Activated T-cell treated with anti-CD3 and anti-CD28 coated beads for 24 hours (primary cell): Measurements from ENCODE around the gene ARHGAP24.
"Not testable (repeated sequence)": the region's sequence is repeated elsewhere in the genome, so short reads cannot be mapped to it uniquely, and the experiment has no call there.

Source experiments
- DNase-seq: peaks from one replicate; pipeline ENCODE4 v3.0.0-alpha.2; 2020; ENCODE audit warnings: low read depth

Gene ARHGAP24

DNA sequence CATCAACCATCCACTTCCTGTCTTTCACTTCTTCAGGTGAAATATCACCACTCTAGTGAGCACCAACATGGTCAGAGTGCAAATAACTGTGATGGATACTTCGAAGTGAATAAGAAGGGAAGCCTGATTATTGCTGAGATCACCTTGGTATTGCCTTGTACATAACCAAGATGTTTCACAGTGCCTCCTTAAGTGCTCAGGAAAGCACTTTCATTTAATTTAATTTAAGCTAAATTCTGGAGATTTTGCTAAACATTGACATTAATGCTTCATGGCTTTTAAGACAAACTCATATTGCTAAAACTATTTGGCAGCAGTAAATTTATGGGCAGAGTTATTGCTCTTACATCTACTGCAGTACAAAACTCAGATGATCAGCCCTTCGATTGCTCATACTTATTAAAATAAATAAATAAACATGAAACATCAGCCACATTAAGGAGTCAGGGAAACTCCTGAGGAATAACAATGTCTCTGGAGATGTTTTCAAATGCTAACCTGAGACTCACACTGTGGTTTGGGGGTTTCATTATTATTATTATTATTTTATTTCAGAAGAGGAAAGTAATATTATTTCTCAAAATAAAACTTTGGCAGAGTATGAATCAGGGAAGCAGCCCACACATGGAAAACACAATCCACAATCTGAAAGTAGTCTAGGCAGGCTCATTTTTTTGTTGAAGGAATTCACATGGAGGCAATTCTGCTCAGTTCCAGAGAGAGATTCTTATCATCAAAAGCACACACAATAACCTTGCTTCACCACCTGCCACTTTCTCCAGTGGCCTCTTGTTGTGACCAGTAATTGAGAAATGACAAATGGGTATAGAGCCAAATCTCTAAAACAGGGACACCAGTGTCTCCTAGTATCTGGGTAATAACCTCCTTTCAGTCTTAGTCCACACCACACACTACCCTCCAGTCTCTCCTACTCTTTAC lies 540.7 kb downstream of the ARHGAP24 start:
- DNase-seq: no peak

DNA sequence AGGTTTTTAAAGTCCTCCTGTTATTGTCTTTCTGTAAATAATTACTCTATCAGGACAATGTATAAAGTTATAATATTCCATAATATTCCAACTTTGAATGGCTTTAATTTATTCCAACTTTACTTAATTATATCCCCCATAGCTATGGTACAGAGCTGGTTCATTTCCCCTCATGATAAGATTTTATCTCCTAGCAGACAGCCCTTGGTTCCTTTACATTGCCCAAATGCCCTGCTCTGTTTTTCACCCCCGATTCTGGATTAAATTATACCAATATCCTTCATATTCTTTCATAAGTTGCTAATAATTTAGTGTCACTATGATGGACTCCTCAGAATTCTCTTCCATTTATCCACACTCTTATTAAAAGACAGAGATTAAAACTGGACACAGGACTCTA lies 544.4 kb downstream of the ARHGAP24 start:
- no peak for DNase-seq

DNA sequence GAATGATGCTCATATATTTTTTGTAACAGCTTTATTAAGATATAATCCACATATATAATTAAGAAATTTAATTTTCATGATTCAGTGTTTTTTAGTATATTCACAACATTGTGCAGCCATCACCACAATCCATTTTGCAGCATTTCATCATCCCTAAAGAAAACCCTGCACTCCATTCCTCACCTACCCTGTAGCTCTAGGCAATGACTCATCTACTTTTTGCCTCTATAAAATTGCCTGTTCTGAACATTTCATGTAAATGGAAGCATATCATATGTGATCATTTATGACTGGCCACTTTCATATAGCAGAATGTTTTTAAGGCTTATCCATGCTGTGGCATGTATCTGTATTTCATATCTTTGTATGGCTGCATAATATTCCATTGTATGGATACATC lies 545.0 kb downstream of the ARHGAP24 start:
- no peak for DNase-seq

DNA sequence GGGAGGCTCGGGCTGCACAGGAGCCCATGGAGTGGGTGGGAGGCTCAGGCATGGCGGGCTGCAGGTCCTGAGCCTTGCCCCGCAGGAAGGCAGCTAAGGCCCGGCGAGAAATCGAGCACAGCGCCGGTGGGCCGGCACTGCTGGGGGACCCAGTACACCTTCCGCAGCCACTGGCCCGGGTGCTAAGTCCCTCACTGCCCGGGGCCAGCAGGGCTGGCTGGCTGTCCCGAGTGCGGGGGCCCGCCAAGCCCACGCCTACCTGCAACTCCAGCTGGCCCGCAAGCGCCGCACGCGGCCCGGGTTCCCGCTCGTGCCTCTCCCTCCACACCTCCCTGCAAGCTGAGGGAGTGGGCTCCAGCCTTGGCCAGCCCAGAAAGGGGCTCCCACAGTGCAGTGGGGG lies 546.7 kb downstream of the ARHGAP24 start:
- not testable (repeated sequence) for DNase-seq

DNA sequence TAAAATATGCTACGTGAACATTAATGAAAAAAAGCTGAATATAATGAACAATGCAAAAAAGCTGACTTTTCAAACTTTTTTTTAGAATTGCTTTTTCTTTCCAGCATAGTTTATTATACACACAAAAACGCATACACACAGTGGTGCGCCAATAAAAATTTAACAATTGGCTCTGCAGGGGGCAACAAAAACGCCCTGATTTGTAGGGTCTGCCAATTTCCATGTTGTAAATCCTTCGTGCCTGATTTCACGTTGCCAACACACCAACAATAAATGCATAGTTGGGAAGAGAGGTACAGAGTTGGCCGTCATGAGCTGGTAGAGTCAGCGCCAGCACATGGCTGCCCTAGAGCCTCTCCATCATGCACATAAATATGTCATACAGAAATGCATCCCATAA lies 551.8 kb downstream of the ARHGAP24 start:
- no peak for DNase-seq

DNA sequence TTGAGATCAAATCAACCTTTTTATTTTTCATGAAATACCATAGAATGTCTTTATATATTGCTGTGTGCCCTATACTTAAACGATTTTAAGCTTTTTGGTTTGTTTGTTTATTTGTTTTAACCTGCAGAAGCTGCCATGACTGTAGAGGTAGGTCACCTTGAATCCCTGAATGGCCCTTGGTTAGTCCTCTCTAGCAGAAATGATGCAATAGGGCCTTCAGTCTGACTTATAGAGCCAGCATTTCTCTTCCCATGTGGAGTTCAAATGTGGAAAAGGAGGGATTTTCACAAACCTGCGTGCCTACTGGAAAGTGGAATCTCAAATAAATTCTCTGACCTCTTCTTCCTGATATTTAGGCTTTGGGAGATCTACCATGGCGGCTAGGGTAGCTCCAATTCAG lies 557.0 kb downstream of the ARHGAP24 start:
- DNase-seq: no peak

DNA sequence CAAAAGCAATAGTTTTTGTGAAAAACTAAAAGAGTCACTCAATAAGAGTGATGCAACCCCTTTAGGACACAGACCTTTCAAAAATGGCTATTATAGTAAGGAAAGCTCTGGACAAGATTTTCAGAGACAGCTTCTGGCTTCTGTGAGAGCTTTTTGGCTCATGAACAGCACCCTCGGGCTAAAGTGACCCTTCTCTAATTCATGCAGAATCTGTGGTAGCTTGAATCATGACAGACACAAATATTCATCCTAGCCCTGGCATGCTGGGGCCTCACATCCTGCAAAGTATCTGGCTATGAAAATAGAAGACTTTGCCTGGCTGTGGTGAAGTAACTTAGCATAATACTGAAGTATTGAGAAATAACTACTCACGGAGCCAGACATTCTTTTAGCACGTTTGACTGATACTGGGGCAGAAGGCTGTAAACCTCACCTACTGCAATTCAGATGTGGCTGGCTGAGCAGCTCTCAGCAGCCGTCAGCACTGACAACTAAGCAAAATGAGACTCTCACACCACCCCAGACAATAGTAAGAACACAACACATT lies 557.6 kb downstream of the ARHGAP24 start:
- DNase-seq: no peak

DNA sequence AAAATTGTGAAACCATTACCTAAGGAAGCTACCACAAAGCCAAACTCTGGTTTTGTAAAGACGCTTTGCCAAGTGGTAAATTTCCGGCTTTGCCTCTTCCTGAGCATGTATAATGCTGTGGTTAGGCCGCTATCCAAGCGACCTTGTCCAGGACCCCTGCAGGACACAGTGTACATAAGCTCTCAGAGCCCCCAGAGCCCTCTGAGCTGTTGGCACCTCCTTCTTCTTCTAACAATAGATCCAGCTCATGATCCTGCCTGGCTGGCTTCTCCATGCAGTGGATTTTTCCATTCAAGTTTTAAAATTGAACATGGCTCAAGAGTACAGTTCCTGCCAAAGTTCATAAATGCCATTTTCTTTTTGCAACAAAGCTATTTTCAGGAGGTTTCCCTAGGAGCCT lies 558.2 kb downstream of the ARHGAP24 start:
- no peak for DNase-seq

DNA sequence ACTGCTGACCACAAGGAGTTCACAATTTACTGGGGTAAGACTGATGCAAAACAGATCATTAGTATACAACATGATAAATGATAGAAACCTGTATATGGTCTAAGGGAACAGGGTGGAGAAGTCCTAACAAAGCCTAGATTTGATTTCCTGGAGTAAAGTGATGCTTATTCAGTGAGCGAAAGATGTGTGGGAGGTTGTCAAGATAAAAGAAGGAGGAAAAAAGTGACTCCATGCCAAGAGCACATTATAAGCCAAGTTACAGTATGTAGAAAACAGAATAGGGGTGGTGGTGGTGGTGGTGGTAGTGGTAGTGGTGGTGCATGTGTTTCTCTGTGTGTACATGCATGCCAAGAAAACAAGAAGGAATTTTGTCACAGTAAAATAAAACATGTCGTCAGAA lies 559.7 kb downstream of the ARHGAP24 start:
- DNase-seq: no peak

DNA sequence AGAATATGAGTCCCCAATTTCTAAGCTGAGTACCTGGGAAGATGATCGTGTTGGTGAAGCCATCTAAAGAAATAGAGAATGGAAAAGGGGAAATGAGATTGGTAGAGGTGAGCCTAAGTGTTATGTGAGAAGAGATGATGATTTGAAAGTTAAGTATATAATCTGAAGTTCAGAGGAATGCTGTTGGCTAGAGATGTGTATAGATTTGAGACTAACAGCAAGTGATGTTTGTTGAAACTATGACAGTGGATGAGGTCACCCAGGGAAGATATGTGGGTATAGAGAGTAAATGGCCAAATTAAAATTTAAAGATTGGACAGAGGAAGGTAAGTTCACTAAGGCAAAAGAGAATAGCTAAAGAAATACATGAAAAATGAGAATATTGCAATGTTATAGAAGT lies 560.7 kb downstream of the ARHGAP24 start:
- no peak for DNase-seq

DNA sequence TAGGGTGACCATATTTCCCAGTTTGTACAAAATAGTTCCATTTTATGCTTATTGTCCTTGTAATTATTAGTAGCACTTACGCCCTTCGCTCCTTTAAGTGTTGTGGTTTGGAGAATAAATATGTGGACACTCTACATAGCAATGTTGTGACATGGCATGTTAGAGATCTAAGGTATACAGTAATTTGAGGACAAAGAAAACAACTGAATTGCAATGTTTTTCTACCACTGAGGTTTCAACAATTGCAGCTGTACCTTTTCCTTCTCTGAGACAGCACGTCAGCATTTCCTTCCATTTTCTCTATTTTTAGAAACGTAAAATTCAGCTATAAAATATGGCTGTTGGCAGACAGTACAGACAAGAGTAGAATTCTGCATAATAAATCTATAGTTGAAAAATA lies 561.8 kb downstream of the ARHGAP24 start:
- no peak for DNase-seq

DNA sequence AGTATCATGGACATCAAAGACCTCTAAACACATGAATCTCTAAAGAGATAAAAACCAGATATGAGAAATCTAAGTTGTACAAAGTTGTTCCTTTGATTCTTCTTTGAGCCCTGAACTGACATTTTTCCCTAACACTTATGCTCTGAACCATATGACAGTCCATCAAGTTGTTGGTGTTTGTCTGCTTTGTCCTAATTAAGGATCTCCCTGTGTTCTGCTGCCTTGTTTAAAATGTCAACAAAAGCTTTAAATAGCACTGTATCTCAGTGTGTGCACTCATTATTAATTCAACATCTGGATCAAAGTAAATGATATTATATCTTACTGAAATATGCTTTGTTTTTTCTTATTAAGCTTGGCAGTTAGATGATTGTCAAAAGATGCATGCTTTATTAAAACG lies 563.1 kb downstream of the ARHGAP24 start:
- DNase-seq: no peak

DNA sequence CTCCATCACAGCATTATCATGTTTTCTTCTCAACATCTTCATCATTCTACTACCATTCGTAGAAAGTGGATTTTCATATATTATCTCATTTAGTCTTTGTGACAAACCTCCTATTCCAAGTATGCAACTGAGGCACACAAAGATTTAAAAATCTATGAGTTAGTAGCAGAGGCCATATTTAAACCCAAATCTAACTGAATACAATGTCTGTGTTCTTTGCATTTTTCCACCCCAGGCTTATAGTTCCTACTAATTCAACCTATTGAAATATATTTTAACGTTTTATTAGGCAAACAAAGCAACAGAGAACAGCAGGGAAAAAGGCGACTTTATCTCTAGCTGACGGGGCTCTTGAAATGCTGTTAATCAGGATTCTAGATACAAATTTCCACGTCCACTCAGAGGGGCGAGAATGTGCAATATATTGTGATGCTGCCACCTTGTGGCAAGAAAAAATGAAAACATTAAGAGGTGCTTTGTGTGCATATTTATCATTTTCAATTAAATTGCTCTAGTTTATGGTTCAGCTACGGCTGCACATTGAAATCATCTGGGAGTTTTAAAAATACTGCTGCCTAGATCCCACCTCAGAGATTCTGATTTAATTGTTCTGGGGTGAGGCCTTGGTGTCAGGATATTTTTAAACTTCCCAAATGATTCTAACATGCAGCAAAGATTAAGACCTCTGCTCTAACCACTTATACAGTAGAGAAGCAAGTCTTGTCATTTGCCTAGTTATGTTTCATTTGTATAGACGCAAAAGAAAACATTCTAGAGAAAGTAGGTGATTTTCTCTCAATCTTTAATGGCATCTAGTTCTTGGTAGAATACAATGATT lies 569.0 kb downstream of the ARHGAP24 start:
- no peak for DNase-seq

DNA sequence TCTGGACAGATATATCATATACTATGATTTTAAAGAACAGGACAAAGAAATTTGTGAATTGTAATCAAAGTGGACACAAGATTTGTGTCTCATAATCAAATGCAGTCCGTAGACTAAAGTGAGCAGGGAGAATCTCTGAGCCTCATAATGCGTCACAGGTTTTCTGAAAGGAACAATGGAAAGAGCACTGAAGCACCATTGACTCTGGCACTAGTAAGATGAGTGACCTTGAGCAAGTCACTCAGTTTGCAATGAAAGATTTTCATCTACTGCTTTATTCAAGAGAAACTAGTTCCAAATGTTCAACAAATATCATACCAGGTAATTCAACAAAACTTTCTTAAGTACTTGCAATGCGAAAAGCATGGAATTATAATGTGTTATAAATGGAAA lies 569.6 kb downstream of the ARHGAP24 start:
- no peak for DNase-seq

DNA sequence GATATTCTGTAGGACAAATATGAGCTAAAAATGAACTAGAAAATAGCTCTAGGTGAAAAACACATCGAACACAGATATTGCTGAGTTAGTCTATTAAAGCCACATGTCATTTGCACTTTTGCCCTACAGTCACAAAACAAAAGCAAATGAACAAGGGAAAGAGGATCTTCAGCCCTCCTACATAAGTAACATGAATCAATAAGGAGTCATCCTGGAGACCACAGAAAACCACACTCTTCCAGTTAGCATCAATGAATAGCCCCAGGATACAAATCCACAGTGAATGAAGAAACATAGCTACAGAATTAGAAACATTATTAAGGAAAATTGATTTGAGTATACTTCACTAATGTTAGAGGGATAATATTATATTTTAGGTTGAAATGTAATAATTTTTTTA lies 573.5 kb downstream of the ARHGAP24 start:
- no peak for DNase-seq

DNA sequence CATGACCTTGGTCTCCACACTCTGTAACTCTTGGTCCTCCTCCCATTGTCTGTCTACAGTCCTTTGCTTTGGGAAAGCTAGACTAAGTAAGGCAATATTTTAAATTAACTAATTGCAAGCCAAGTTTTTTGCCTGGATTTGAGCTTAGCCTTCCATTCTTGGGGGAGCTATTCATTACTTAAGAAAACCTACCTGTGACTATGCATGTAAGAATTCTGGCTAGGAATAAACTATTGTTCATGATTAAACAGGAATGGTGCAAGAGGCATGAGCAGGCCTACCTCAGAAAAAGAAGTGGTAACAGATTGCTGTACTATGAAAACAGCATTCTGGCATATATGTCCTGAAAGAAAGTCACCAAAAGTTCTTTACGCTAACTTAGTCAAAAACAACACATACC lies 575.5 kb downstream of the ARHGAP24 start:
- no peak for DNase-seq
